Upper lobe of left lung (tissue), 6 donors: ENCODE measurements around the gene ZNF280D. TPM values are rescaled to one million over a fixed set of nuclear protein-coding genes. Genes with fewer than 3 reads are reported as not detected.

Experiments
- ATAC-seq, 2 donors: fragments of 200-7000 bp; cut with Tn5 transposase; one replicate each; pipeline ENCODE4 v1.9.1; 2022; ENCODE audit warnings: mild to moderate bottlenecking in 2 of 2, moderate library complexity in 2 of 2; ENCODE audit not compliant: low FRiP score in 2 of 2
- DNase-seq, 2 donors: peaks; one replicate each; pipeline ENCODE4 v3.0.0-alpha.2; 2019 to 2020
- H3K27ac ChIP-seq, 4 donors: fragments of 200-600 bp; sonication (generic); one replicate each; pipeline ENCODE4 v1.5.1; 2016 to 2019
- H3K27me3 ChIP-seq, 4 donors: fragments of 200-600 bp; sonication (generic); one replicate each; pipeline ENCODE4 v1.5.1; 2017 to 2019
- H3K36me3 ChIP-seq, 4 donors: fragments of 200-600 bp; sonication (generic); one replicate each; pipeline ENCODE4 v1.5.1; 2016 to 2019
- H3K4me1 ChIP-seq, 4 donors: fragments of 200-600 bp; sonication (generic); one replicate each; pipeline ENCODE4 v1.5.1; 2018 to 2019
- H3K4me3 ChIP-seq, 4 donors: fragments of 200-600 bp; sonication (generic); one replicate each; pipeline ENCODE4 v1.5.1; 2017 to 2019; ENCODE audit warnings: mild to moderate bottlenecking in 2 of 4, moderate library complexity in 1 of 4
- H3K9me3 ChIP-seq, 4 donors: fragments of 200-600 bp; sonication (generic); one replicate each; pipeline ENCODE4 v1.5.1; 2018 to 2019
- CTCF ChIP-seq, 6 experiments: fragments of 450-650 bp in 4 of 6; fragments of 200-600 bp in 2 of 6; sonication (generic) in 2 of 6; IDR thresholded peaks; one replicate each; pipeline ENCODE4 v1.5.1; 2016 to 2019; ENCODE audit warnings: antibody characterized with exemption in 6 of 6
- EP300 ChIP-seq, 4 donors: sonication (generic); formaldehyde crosslinking; IDR thresholded peaks; one replicate each; pipeline ENCODE4 v1.5.1; 2017; ENCODE audit warnings: antibody characterized with exemption in 4 of 4, control low read depth in 2 of 4
- POLR2A ChIP-seq, 4 donors: fragments of 450-650 bp; IDR thresholded peaks; one replicate each; pipeline ENCODE4 v1.5.1; 2016 to 2017; ENCODE audit warnings: antibody characterized with exemption in 4 of 4, mild to moderate bottlenecking in 2 of 4
- POLR2AphosphoS5 ChIP-seq, 2 donors: sonication (generic); formaldehyde crosslinking; IDR thresholded peaks; one replicate each; pipeline ENCODE4 v1.5.1; 2017; ENCODE audit warnings: antibody characterized with exemption in 2 of 2
- WGBS, 2 donors: methylation state at CpG; one replicate each; pipeline ENCODE4 v1.1.5; 2017 to 2018; 5-methylcytosine and 5-hydroxymethylcytosine counted together
- total RNA-seq, 6 donors: library from RNA; depleted of rRNA in 4 of 6; stranded (reverse); fragments of >200 nt in 4 of 6; gene quantifications; one replicate each; pipeline versions ENCODE4 v1.1.0 to v1.2.1, GENCODE V29; 2016 to 2021
- donor health status: DM: no; HTN: no; CAD: no; lungs with moderate emphysema.
- donor health status: DM: no; HTN: yes; CAD: no; lungs with severe emphysema.

ZNF280D gene
- total RNA-seq, 6 donors from 2014 or later, result 21.2 to 67.4 (median 32.3) TPM

- TF ChIP-seq POLR2AphosphoS5 (IDR thresholded peaks at IDR 0.05) (no peak), EP300 (IDR thresholded peaks at IDR 0.05) (no peak), POLR2A (IDR thresholded peaks at IDR 0.05) (no peak), CTCF (IDR thresholded peaks at IDR 0.05) (no peak)
- Histone ChIP-seq H3K4me3 (no peak overlapping the region), H3K9me3 (no peaks in the 10 kb centered on the region), H3K27me3 (no peaks in the 10 kb centered on the region), H3K4me1 (no peaks in the 10 kb centered on the region), H3K27ac (no peak overlapping the region), H3K36me3 (peaks cover 10 to 57% (median 22%) of the 10 kb centered on the region in 4 donors)
- DNase-seq (no peak), ATAC-seq (no peak)
- 82 to 85% methylated on average over 1 of the region's 1 CpG for WGBS, 2 donors
Measured at GRCh38 chr15:56699743-56700142, 33.6 kb downstream of the ZNF280D start.

GRCh38 chr15:56698270-56698669 lies 35.0 kb downstream of the ZNF280D start:
- 100% methylated on average over 2 of the region's 2 CpGs for WGBS, 2 donors
- no peak for TF ChIP-seq CTCF (IDR thresholded peaks at IDR 0.05)
- TF ChIP-seq POLR2A (IDR thresholded peaks at IDR 0.05), result no peak
- TF ChIP-seq EP300 (IDR thresholded peaks at IDR 0.05), result no peak
- no peak for TF ChIP-seq POLR2AphosphoS5 (IDR thresholded peaks at IDR 0.05)
- Histone ChIP-seq H3K4me1 (no peaks in the 10 kb centered on the region), H3K4me3 (no peak overlapping the region), H3K27me3 (no peaks in the 10 kb centered on the region), H3K27ac (no peak overlapping the region), H3K9me3 (no peaks in the 10 kb centered on the region), H3K36me3 (peaks cover 8 to 42% (median 18%) of the 10 kb centered on the region in 4 donors)
- DNase-seq (no peak), ATAC-seq (no peak)

GRCh38 chr15:56693761-56694160 lies 39.5 kb downstream of the ZNF280D start:
- Histone ChIP-seq H3K27me3 (no peaks in the 10 kb centered on the region), H3K27ac (no peak overlapping the region), H3K36me3 (peaks cover 0 to 22% (median 9%) of the 10 kb centered on the region in 4 donors), H3K9me3 (no peaks in the 10 kb centered on the region), H3K4me3 (no peak overlapping the region), H3K4me1 (no peaks in the 10 kb centered on the region)
- TF ChIP-seq POLR2A (IDR thresholded peaks at IDR 0.05) (no peak), CTCF (IDR thresholded peaks at IDR 0.05) (no peak), EP300 (IDR thresholded peaks at IDR 0.05) (no peak), POLR2AphosphoS5 (IDR thresholded peaks at IDR 0.05) (no peak)
- ATAC-seq, result no peak
- DNase-seq, result no peak
- 68 to 85% methylated on average over 3 of the region's 3 CpGs for WGBS, 2 donors

GRCh38 chr15:56690733-56691132 lies 42.6 kb downstream of the ZNF280D start:
- Histone ChIP-seq H3K4me3 (no peak overlapping the region), H3K4me1 (no peaks in the 10 kb centered on the region), H3K9me3 (no peaks in the 10 kb centered on the region), H3K27ac (no peak overlapping the region), H3K36me3 (peaks cover 0 to 35% (median 0%) of the 10 kb centered on the region in 4 donors), H3K27me3 (no peaks in the 10 kb centered on the region)
- TF ChIP-seq POLR2A (IDR thresholded peaks at IDR 0.05) (no peak), EP300 (IDR thresholded peaks at IDR 0.05) (no peak), CTCF (IDR thresholded peaks at IDR 0.05) (no peak), POLR2AphosphoS5 (IDR thresholded peaks at IDR 0.05) (no peak)
- no peak for DNase-seq
- no peak for ATAC-seq
- 96 to 98% methylated on average over 1 of the region's 1 CpG for WGBS, 2 donors

GRCh38 chr15:56683908-56684307 lies 49.4 kb downstream of the ZNF280D start:
- no peaks in the 10 kb centered on the region for H3K9me3 ChIP-seq
- 71 to 83% methylated on average over 1 of the region's 1 CpG for WGBS, 2 donors

More at GRCh38 chr15:56683908-56684307, 49.4 kb downstream of the ZNF280D start:
- Histone ChIP-seq H3K36me3 (peaks cover 0 to 21% (median 0%) of the 10 kb centered on the region in 4 donors), H3K4me1 (peaks cover 0 to 6% (median 0%) of the 10 kb centered on the region in 4 donors), H3K4me3 (no peak overlapping the region), H3K27me3 (no peaks in the 10 kb centered on the region), H3K27ac (no peak overlapping the region)
- no peak for TF ChIP-seq CTCF (IDR thresholded peaks at IDR 0.05)
- TF ChIP-seq POLR2A (IDR thresholded peaks at IDR 0.05), result no peak
- TF ChIP-seq POLR2AphosphoS5 (IDR thresholded peaks at IDR 0.05), result no peak
- TF ChIP-seq EP300 (IDR thresholded peaks at IDR 0.05), result no peak
- no peak for ATAC-seq
- DNase-seq, result no peak
